Stimulated activated naive CD8-positive, alpha-beta T cell treated with anti-CD3 and anti-CD28 coated beads, Interleukin-15, Interleukin-2, amounts not matched to agents 100 U/mL and 50 U/mL, for 24 hours (primary cell): Measurements from ENCODE around the gene APOBEC3C.
"Not testable (repeated sequence)": the region's sequence is repeated elsewhere in the genome, so short reads cannot be mapped to it uniquely, and the experiment has no call there.

ENCODE experiments used
- ATAC-seq: fragments of 150-1000 bp; cut with Tn5 transposase; one replicate; pipeline ENCODE4 v1.10.0; 2021
- DNase-seq: peaks from one replicate; pipeline ENCODE4 v3.0.0; 2021

Gene APOBEC3C

GRCh38 chr22:38984224-38984623 is 29.8 kb upstream of the APOBEC3C start:
- DNase-seq (no peak), ATAC-seq (no peak)

- peak; percentile 66 for DNase-seq
- ATAC-seq = peak; percentile 78
These were observed 29.0 kb upstream of the APOBEC3C start for GRCh38 chr22:38984784-38985757.

GRCh38 chr22:38986629-38987028 is 27.4 kb upstream of the APOBEC3C start:
- ATAC-seq (no peak), DNase-seq (no peak)

- ATAC-seq = no peak
- DNase-seq = no peak
These were observed 26.7 kb upstream of the APOBEC3C start for GRCh38 chr22:38987171-38987895.

GRCh38 chr22:38989466-38989865 is 24.6 kb upstream of the APOBEC3C start:
- DNase-seq (no peak), ATAC-seq (no peak)

- ATAC-seq = not testable (repeated sequence)
These were observed 21.1 kb upstream of the APOBEC3C start for GRCh38 chr22:38992871-38993371.

GRCh38 chr22:38996105-38996504 is 18.0 kb upstream of the APOBEC3C start:
- DNase-seq (no peak), ATAC-seq (no peak)

More at GRCh38 chr22:38992871-38993371, 21.1 kb upstream of the APOBEC3C start:
- DNase-seq = not testable (repeated sequence)

GRCh38 chr22:38997518-38997917 is 16.5 kb upstream of the APOBEC3C start:
- no peak for ATAC-seq
- DNase-seq = no peak

GRCh38 chr22:39003165-39003638 is 10.9 kb upstream of the APOBEC3C start:
- DNase-seq (peak; percentile 81), ATAC-seq (peak; percentile 96)

- DNase-seq = no peak
- no peak for ATAC-seq
These were observed 6.9 kb upstream of the APOBEC3C start for GRCh38 chr22:39007177-39007576.

GRCh38 chr22:39008271-39008850 is 5.7 kb upstream of the APOBEC3C start:
- not testable (repeated sequence) for ATAC-seq, DNase-seq

GRCh38 chr22:39010946-39011345 is 3.1 kb upstream of the APOBEC3C start:
- DNase-seq = no peak
- ATAC-seq = no peak

GRCh38 chr22:39012533-39013511 is 1.2 kb upstream of the APOBEC3C start:
- DNase-seq (no peak), ATAC-seq (no peak)

- not testable (repeated sequence) for ATAC-seq, DNase-seq
These were observed 506 bp upstream of the APOBEC3C start for GRCh38 chr22:39013561-39013941.

GRCh38 chr22:39014723-39015121 is 665 bp downstream of the APOBEC3C start:
- ATAC-seq = peak; percentile 43
- DNase-seq = not testable (repeated sequence)

- DNase-seq = no peak
- no peak for ATAC-seq
These were observed 2.5 kb downstream of the APOBEC3C start for GRCh38 chr22:39016592-39016991.

- no peak for DNase-seq
These were observed 3.7 kb downstream of the APOBEC3C start for GRCh38 chr22:39017596-39018365.

GRCh38 chr22:39020021-39020651 is 6.1 kb downstream of the APOBEC3C start:
- not testable (repeated sequence) for ATAC-seq, DNase-seq

More at GRCh38 chr22:39017596-39018365, 3.7 kb downstream of the APOBEC3C start:
- no peak for ATAC-seq

- DNase-seq (no peak), ATAC-seq (no peak)
These were observed 7.6 kb downstream of the APOBEC3C start for GRCh38 chr22:39021552-39022250.
